HG02571 (cell line): ENCODE results near the gene VPS37B.
"Not testable (repeated sequence)": the region's sequence is repeated elsewhere in the genome, so short reads cannot be mapped to it uniquely, and the experiment has no call there.

Experiments used
- ATAC-seq: cut with Tn5 transposase; IDR thresholded peaks from one replicate; pipeline ENCODE4 v1.9.1; 2021; ENCODE audit warnings: mild to moderate bottlenecking, moderate library complexity; ENCODE audit not compliant: unreplicated experiment

Gene VPS37B

DNA sequence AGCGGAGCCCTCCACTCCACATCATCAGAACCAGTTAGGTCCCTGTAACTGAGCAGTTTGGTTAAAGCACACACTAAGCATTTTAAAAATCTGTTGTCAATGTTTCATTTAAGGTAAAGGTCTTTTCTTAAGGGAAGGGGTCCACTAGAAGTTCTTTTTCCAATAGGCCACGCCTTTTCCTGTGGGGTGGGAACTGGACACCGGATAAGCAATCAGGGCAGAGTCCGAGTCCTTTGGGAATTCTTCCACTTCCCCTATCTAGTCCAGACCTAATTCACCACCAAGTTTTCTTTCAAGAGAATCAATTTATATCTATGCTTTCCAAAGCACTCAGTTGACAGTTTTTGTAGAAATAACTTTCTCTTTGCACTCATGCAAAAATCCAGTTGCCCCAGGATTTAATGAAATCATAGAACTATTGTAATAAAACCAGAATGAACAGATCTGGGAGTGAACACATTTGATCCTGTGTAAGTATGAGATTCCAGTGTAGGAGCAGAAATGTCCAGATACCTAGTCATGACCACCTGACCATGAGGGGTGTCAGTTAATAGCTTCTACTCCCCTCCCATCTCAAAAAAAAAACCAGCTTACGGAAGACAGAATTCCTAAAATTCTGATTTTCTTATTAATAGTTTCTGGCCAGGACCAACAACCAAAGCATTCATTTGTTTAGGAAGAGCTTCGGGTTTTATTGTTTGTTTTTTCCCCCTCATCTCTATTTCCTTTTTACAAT, 11.7 kb downstream of the VPS37B start:
- no peak for ATAC-seq

DNA sequence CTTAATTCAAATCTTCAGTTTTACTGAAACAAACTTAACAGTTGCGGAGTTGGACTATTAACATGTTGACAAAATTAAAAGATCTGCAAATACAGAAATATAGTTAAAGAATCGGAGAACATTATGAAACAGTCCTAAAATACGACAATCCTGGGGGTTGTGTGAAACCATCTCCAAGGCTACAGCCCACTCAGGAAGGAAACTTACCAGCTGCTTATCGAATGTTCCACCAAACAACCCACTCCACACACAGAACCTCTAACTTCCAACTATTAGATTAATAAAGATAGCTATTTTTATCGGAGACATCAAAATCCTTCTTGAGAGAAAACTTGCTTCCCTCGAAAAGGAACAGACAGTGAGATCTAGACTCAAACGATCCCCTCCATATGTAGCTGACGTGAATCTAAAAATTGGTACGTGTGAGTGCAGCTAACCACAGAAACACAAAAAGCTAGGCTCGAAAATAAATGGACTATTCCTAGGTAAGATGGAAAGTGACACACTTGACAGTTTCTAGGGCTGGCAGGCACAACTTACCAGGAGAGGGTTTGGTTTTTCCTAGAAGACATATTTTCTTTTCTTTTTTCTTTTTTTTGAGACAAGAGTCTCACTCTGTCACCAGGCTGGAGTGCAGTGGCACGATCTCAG, 12.9 kb downstream of the VPS37B start:
- ATAC-seq: no peak

DNA sequence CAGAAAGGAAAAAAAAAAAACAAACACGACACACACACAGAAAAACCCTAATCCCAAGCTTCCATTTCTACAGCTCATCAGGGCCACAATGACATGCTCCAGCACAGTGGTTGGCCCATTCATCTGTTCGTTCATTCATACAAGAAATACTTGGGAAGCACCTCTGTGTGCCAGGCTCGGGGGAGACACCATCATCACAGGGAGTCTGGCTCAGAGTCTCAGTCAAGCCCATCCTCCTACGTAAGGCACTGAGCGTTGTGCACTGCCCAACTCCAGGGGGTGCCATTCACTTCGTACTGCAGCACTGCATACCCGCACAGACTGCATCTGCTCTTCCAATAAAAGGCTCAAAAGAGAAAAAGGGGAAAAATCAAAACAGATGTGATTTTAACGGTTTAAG, 15.3 kb downstream of the VPS37B start:
- ATAC-seq: no peak

DNA sequence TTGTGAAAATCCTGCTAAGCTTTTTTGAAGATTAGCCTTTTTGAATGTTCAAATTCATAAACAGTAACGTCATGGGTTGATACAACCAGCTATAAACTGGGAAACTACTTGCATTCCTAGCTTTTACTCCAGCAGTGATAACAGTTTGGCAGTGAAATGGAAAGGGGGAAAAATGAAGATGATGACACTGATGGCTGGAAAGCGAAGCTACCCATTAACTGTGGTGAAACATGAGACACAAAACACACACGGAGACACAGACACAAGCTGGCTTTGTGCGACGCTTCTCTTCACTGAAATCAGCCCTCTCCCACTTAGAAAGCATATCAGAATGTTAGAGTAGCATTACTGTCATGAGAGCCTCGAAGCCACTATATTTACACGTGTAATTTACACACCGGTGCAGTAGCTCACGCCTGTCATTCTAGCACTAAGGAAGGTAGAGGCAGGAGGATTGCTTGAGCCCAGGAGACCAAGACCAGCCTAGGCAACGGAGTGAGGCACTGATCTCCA, 15.7 kb downstream of the VPS37B start:
- ATAC-seq: no peak

DNA sequence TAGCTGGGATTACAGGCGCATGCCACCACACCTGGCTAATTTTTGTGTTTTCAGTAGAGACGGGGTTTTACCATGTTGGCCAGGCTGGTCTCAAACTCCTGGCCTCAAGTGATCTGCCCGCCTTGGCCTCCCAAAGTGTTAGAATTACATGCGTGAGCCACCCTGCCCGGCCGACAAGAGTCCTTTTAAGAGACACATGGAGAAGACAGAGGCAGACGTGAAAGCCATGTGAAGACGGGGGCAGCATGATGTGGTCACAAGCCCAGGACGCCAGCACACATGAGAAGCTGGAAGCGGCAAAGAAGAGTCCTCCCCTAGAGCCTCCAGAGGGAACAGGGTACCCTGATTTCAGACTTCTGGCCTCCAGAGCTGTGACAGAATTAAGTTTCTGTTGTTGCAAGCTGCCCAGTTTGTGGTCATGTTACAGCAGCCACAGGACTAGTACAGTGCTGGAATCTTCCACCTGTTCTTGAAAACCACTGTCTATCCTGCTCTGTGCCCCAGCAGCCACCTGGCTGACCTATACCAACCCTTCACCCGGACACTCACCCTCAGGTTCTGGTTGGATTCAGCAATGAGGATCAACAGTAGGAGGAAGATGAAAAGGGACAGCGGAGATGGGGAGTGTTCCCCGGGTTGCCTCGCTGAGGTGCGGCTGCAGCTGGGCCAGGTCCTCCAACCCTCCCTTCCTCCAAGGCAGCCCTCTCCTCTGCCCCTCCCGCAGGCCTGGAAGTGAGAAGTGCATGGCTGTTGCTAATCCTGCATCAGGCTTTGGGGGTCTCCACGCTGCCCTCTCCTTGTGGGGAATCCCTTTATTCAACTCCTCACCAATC, 16.9 kb downstream of the VPS37B start:
- ATAC-seq: no peak

DNA sequence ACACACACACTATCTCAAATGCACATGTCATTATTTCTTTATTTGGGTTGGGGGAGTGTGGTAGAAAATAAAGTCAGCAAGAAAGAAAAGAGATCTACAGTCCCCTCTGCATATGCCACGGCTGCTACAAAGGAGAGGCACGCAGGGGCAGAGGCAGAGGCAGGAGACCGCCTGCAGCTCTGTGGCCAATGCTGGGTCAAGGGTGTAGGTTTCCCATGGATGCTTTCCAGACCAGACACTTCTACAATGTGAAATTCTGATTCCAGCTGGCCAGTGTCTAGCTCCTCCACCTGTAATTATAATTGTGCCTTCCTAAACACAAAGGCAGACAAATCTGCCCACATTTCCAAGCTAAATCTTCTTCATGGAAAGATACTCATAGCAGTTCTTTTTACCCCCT, 19.2 kb downstream of the VPS37B start:
- no peak for ATAC-seq

DNA sequence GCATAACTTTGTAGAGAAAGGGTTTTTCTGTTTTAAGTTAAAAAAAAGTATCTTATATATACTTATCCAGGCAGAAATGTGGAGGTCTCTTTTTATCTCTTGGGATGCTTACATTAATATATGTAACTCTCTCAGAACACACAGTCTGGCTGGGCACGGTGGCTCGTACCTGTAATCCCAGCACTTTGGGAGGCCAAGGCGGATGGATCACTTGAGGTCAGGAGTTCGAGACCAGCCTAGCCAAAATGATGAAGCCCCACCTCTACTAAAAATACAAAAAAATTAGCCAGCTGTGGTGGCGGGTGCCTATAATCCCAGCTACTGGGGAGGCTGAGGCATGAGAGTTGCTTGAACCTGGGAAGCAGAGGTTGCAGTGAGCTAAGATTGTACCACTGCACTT, 19.6 kb downstream of the VPS37B start:
- not testable (repeated sequence) for ATAC-seq

DNA sequence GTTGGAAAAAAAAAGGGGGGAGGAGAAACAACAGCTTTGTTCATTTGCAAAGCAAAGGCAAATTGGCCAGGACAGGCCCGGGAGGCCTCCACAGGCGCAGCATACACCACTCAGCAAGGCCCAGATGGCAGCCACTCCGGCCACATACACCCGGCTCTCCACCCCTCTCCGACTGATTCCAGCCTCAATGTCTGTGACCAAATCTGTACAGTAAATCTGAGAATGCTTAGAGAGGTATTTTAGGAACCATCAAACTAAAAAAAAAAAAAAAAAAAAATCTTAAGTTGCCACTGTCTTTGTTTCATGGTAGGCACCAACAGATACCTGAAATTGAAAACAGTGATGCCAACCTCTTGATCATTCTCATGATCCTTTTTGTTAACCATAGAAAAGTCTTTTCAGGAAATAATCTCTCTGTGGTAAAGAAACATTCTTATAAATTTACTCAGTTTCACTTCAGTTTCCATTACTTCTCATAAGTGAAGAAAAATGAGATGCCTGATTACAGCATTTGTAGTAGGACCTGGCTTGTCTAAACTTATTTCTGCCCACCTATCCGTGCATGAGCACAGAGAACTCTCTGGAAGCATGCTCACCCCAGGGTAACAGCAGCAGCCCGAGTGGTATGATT, 20.2 kb downstream of the VPS37B start:
- peak; percentile 69 for ATAC-seq

DNA sequence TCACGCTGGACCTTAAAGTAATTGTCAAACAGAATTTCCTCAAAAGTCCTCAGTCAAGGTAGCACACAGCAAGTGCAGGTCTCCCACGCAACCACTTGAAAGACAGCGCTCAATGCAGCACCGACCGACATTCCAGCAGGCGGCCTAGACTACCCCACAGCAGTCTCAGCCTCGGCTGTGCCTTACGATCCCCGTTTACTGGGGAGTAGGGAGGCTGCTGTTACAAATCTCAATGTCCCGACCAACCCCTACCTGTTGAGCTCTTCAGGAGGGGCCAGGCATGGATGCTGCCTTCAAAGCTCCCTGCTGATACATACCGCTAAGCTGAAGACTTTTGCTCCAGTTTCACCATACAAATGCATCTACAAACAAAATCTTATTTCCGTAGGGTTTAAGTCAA, 21.8 kb downstream of the VPS37B start:
- no peak for ATAC-seq

DNA sequence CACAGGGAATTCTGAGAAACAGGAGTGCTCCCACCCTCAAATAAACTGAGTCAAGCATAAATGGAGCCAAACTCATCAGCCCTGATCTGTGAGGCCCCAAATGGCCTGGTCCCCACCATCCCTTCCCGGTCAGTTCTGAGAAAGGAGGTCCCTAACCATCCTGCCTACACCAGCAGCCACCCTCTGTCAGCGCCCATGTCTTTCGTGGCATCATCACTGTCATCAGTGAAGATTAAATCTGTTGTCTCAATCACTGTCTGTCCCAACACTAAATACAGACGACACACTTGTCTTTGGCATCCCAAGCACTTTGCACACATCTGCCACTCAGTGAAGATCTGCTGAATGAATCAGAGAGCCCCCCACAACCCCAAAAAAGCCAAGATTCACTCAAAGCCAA, 22.4 kb downstream of the VPS37B start:
- ATAC-seq: no peak

DNA sequence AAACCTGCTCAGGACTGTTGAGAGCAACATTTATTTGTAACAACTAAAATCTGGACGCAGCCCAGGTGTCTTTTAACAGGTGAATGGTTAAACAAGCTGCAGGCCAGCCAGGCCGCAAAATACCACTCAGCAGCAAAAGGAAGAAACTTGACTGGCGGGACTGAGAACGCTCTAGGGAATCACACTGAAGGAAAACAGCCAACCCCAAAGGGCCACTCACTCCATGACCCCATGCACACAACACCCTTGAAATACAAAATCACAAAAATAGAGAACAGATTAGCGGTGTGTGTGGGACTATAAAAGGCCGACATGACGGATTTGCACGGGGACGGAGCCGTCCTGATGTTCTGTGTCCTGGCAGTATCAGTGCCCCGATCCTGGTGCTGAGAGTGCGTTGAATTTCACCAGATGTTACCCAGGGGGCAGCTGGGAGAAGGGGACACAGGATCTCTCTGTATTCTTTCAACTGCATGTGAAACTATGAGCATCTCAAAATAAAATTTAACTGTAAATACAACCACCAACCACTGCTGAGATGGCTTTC, 23.0 kb downstream of the VPS37B start:
- no peak for ATAC-seq

DNA sequence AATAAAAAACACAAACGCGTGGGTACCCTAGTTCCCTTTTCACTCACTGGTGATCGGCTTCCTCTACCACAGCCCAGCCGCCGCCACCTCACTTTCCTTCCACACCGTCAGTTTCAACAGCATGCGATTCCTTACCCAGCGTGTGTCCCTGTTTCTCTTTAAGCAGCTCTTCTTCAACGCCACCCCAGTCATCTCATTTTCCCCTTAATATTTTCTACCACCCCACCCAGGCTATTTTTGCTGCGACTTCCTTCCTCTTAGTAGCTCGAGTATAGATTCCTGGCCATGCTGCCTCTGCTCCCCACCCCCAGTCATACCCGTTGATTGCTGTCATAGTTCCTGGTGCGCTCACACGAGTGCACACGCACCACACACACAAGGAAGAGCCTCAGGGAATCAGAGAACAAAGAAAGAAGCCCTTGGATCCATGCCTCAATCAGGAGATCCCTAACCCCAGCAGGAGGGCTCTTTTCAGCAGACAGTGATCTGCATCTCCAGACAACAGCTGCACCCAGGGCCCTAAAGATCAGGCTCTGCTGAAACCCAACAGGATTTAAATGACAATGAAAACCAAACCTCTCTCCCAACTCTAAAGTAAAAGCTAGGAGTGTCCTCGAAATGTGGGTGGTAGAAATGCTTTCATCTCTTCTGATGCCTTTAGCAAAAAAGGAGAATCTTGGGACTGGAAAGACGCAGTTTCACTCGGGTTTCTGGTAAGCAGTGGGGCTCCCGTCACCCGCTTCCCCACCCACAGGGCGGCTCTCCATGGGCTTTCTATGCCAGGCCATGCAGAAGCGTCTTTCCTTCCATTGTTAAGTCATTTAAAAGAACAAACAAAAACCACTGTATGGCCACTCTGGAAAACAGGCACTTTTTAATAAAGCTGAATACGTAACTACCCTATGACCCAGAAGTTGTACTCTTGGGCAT, 23.8 kb downstream of the VPS37B start:
- no peak for ATAC-seq

DNA sequence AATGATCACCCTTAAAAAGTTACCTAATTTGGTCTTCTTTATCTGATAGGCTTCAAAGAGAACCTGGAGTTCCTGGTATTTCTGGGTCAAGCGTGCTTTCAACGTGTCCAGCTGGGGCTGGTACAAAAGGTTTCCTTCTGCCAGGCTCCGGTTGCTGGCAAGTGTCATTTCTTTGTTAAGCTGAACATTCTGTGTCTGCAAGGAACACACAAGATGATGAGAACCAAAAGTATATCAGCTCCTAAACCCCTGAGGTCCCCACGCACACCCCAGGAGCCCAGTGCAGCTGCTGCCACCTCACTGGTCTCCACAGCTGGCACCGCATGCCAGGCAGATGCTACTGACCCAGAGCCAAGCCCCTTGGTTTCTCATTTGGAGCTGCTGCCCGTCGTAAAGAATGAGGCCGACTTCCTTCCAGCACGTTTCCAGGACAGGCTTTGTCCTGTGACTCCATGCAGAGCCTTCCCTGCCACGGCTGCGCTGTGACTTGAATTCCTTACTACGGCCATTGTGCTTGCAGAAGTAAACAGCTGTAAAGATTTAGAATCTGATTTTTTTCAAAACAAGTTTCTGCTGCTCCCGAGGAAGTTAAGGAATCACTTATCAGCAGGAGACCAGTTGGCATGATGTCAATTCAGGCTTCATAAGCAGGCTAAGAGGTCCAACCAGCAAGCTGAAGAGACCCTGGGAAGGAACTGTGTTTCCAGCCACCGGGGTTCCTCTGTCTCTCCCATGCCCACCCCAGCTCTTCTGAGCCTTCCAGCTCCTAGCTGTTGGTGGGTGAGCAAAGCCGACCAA, 24.9 kb downstream of the VPS37B start:
- ATAC-seq: no peak

DNA sequence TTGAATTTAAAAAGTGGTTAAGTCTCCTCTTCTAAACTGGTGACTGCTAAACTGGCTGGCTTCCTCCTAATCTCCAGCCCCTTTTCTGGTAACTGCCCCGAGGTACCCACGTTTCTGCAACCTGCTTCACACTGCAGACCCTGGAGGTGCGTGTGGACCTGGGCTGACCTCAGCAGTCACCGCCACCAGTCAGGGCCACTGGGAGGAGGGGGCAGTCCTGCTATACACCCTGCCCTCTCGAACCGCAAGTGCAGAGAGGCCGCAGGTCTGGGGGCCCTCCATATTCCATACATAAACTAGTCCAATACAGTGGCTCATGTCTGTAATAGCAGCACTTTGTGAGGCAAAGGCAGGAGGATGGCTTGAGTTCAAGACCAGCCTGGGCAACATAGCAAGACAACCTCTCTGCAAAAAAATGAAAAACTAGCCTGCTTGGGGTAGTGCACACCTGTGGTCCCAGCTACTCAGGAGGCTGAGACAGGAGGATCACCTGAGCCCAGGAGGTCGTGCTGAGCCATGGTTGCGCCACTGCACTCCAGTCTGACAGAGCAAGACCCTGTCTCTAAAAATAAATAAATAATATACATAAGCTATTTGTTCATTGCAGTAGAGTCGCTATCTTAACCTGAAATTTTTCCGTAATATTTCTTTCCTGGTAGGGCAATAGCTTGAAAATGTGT, 25.6 kb downstream of the VPS37B start:
- ATAC-seq: no peak

DNA sequence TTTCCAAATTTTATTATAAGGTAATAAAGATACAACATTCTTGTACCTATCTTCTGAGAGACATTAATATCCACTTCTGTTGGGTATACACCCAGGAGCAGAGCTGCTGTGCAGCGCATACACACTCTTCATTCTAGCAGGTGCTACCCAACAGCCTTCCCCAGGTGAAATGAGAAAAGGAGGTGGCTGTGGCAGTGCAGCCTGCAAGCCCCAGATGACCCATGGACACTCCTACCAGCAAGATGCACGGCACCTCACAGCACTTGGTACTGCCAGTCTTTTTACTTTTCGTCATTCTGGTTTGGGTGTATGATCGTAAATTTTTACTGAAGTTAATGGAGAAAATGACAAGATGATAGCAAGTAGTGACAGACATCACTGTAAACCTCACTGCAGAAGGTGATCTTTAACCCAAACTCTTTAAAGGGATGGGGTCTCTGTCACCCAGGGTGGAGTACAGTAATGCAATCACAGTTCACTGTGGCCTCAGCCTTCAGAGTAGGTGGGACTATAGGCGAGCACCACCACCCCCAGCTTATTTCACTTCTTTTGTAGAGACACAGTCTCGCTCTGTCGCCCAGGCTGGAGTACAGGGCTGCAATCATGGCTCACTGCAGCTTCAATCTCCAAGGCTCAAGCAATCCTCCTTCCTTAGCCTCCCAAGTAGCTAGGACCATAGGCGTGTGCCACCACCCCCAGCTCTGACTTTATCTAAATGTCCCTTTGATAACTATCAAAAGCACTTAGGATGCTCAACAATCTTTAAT, 26.5 kb downstream of the VPS37B start:
- ATAC-seq: no peak

DNA sequence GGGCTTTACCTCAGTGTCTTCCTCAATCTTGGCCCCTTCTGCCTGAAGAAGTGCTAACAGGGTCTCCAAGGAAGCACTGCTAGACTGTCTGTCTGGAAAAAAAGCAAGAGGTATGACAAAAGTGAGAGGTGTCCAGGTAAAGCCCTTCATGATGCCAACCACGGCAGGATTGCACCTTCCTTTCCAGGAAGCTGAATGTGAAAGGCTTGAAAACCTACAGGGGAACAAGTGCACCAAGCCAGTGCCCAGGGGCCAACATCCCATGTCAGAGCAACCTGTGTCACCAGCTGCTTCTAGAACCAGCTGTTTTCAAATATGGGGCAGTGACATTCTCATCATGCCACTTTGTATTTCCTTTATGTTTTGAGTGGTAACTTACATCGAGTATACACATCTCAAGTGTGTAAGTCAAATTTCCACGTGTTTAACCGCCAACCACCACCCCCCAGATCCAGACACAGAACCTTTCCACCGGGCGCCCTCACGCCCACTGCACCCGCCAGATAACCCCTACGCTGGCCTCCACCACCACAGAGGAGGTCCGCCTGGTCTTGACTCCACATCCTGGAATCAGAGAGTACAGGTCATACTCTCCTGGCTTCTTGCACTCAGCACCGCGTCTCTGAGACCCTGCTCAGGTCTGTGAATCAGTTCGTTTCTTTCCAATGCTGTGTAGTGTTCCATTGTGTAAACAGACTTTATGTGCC, 27.3 kb downstream of the VPS37B start:
- no peak for ATAC-seq
